OCI-LY7 (cell line): ENCODE measurements around the gene DRGX. TPM values are rescaled to one million over a fixed set of nuclear protein-coding genes. Genes with fewer than 3 reads are reported as not detected.

Experiments used
- BruUV-seq: library from RNA; stranded (reverse); fragments of 400-500 nt; replicated peaks from 2 replicates; lab custom pipeline; 2021; lab: Mats Ljungman, UMichigan
- CTCF ChIA-PET: fragments of 300-600 bp; sonication (Branson Sonifier 250); formaldehyde crosslinking; loops from one replicate; lab custom pipeline; 2022; ENCODE audit warnings: antibody characterized with exemption; ENCODE audit not compliant: unreplicated experiment; lab: Charles Lee
- POLR2A ChIA-PET: fragments of 300-600 bp; sonication (Branson Sonifier 250); formaldehyde crosslinking; loops from one replicate; lab custom pipeline; 2022; ENCODE audit warnings: antibody characterized with exemption; lab: Charles Lee
- DNase-seq: peaks from one replicate; pipeline ENCODE4 v3.0.0-alpha.2; 2015; ENCODE audit warnings: low spot score
- H2AFZ ChIP-seq: fragments of 200-600 bp; sonication (generic), shearing (Covaris generic); 2 replicates; pipeline ENCODE4 v1.6.1; 2014; ENCODE audit warnings: mild to moderate bottlenecking, antibody characterized with exemption, low read length, moderate library complexity
- H3K27ac ChIP-seq: fragments of 200-600 bp; sonication (generic); 2 replicates; pipeline ENCODE4 v1.5.1; 2014; ENCODE audit warnings: mixed run types, low read depth, mild to moderate bottlenecking, moderate library complexity, low read length, inconsistent platforms; ENCODE audit not compliant: poor library complexity, severe bottlenecking
- H3K36me3 ChIP-seq: fragments of 200-600 bp; sonication (generic); 2 replicates; pipeline ENCODE4 v1.6.1; 2014; ENCODE audit warnings: mild to moderate bottlenecking, antibody characterized with exemption, low read length, moderate library complexity, mixed read lengths; ENCODE audit not compliant: insufficient read depth
- H3K4me1 ChIP-seq: fragments of 200-600 bp; sonication (generic); 2 replicates; pipeline ENCODE4 v1.5.1; 2014; ENCODE audit warnings: mild to moderate bottlenecking, low read length; ENCODE audit not compliant: insufficient read depth, poor library complexity, severe bottlenecking
- H3K4me2 ChIP-seq: fragments of 200-600 bp; sonication (generic); 2 replicates; pipeline ENCODE4 v1.6.1; 2014; ENCODE audit warnings: mild to moderate bottlenecking, low read length
- H3K4me3 ChIP-seq: fragments of 200-600 bp; sonication (generic); 2 replicates; pipeline ENCODE4 v1.5.1; 2014; ENCODE audit warnings: mild to moderate bottlenecking, low read depth, low read length; ENCODE audit not compliant: poor library complexity, severe bottlenecking
- H3K79me2 ChIP-seq: fragments of 200-600 bp; sonication (generic); 2 replicates; pipeline ENCODE4 v1.6.1; 2016; ENCODE audit warnings: low read depth, mild to moderate bottlenecking, low read length, moderate library complexity, mixed read lengths; ENCODE audit not compliant: insufficient read depth
- H3K9me2 ChIP-seq: fragments of 200-600 bp; sonication (generic); 2 replicates; pipeline ENCODE4 v1.6.1; 2016; ENCODE audit warnings: mild to moderate bottlenecking, low read length, mixed read lengths; ENCODE audit not compliant: insufficient read depth
- H3K9me3 ChIP-seq: fragments of 200-600 bp; sonication (generic); 2 replicates; pipeline ENCODE4 v1.6.1; 2014; ENCODE audit warnings: mild to moderate bottlenecking, mixed run types, low read length, mixed read lengths
- H4K20me1 ChIP-seq: fragments of 200-600 bp; sonication (generic); 2 replicates; pipeline ENCODE4 v1.6.1; 2014; ENCODE audit warnings: mild to moderate bottlenecking, antibody characterized with exemption, low read length, moderate library complexity, mixed read lengths; ENCODE audit not compliant: insufficient read depth
- CTCF ChIP-seq: fragments of 200-600 bp; sonication (generic); conservative IDR thresholded peaks from 2 replicates; pipeline ENCODE4 v1.5.1; 2014; ENCODE audit warnings: mild to moderate bottlenecking, antibody characterized with exemption, low read length, moderate library complexity, mixed read lengths
- EZH2phosphoT487 ChIP-seq: fragments of 200-600 bp; sonication (generic); IDR thresholded peaks from 2 replicates; pipeline ENCODE4 v1.6.1; 2018; ENCODE audit warnings: low read depth, borderline replicate concordance, mild to moderate bottlenecking, mixed run types, antibody characterized with exemption, low read length, moderate library complexity, mixed read lengths
- intact Hi-C: fragments of 100-400 bp; cut with micrococcal nuclease; formaldehyde crosslinking; loops from one replicate; pipeline ENCODE4 v1.10.0; 2022; ENCODE audit not compliant: unreplicated experiment
- total RNA-seq, 2 experiments: library from RNA; depleted of rRNA in 1 of 2; stranded (reverse); fragments of >200 nt in 1 of 2; shearing (Covaris generic) in 1 of 2; gene quantifications; 2 replicates each; pipeline ENCODE4 v1.2.3, GENCODE V29; 2014 to 2022

The DRGX gene
- total RNA-seq, 2 experiments from 2014 or later, result not detected

DNA sequence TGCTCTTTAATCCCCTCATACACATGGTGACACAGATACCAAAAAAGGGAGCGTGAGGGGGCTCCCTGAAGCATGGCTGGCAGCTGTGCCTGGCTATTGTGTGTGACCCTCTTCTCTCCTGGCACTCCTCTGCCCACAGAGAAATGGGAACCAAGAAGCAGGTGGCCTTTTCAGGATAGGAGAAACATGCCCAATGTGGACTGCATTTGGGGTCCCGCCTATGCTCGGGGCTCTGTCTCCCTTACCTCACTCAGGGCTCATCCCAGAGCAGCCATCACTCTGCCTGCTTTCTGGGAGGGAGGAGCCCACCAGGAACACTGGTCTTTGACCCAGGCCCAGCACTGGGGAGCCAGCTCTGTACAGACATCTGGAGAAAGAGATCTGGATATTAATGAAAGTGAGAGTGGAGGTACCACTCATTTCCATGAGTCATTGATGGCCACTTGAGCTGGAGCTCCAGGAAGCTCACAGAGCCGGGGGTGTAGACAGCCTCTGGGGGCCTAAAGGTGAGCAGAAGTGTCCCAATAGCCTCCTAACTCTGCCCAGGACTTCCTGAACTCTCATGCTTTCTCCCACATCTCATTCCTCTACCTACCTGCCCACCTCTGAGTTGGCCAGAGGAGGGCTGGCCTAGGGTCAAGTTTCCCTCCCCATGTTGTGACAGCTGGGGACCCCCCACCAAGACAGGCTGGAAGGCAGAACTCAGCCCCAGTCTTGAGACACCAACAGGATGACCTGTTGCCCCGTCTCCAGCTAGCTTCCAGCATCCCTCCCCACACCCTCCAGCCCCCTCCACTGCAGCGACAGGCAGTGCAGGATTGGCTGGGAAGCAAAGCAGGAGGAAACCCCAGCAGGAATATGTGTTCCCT is 42.6 kb downstream of the DRGX start:
- Histone ChIP-seq H3K9me2 (no peaks in the 10 kb centered on the region), H3K4me3 (no peak overlapping the region), H3K79me2 (no peaks in the 10 kb centered on the region), H3K36me3 (no peaks in the 10 kb centered on the region), H2AFZ (no peak overlapping the region), H4K20me1 (no peaks in the 10 kb centered on the region), H3K27ac (no peak overlapping the region), H3K4me1 (no peaks in the 10 kb centered on the region), H3K4me2 (no peak overlapping the region), H3K9me3 (no peaks in the 10 kb centered on the region)
- TF ChIP-seq CTCF, result no peak
- TF ChIP-seq EZH2phosphoT487, result no peak
- CTCF ChIA-PET, result no interaction called here
- intact Hi-C loops, result no loop called here
- no peak for DNase-seq
- no TSS peak for BruUV-seq
- POLR2A ChIA-PET, result interaction anchor here (0.8 kb wide), 1 partner anchor 10 kb away, joined by 4 read pairs; no protein-coding TSS in a partner anchor

DNA sequence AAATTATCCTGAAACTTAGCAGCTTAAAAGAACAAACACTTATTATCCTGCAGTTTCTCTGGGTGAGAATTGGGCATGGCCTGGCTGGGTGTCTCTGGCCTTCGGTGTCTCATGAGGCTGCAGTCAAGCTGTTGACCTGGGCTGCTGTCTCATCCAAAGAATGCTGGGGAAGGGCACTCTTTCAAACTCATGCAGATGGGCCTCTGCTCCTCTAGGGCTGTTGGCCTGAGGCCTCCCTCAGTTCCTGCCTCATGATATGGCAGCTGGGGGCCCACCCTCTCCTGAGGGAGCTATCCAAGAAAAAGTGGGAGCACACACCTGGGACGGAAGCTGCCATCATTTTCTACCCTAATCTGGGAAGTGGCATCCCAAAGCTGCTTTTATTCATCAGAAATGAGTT is 43.6 kb downstream of the DRGX start:
- DNase-seq, result no peak
- intact Hi-C loops, result no loop called here
- ChIA-PET CTCF (no interaction called here), POLR2A (no interaction called here)
- no peak overlapping the region for H3K27ac ChIP-seq
- H3K9me3 ChIP-seq, result no peaks in the 10 kb centered on the region
- no peaks in the 10 kb centered on the region for H3K36me3 ChIP-seq
- no peak overlapping the region for H3K4me2 ChIP-seq
- H2AFZ ChIP-seq, result no peak overlapping the region
- H3K4me1 ChIP-seq, result no peaks in the 10 kb centered on the region
- BruUV-seq, result no TSS peak
- H3K4me3 ChIP-seq, result no peak overlapping the region
- no peaks in the 10 kb centered on the region for H3K79me2 ChIP-seq
- no peaks in the 10 kb centered on the region for H3K9me2 ChIP-seq
- TF ChIP-seq EZH2phosphoT487, result no peak
- no peak for TF ChIP-seq CTCF
- H4K20me1 ChIP-seq, result no peaks in the 10 kb centered on the region

- Histone ChIP-seq H4K20me1 (no peaks in the 10 kb centered on the region), H3K27ac (no peak overlapping the region), H3K79me2 (no peaks in the 10 kb centered on the region), H3K9me2 (no peaks in the 10 kb centered on the region), H3K4me2 (no peak overlapping the region), H3K4me3 (no peak overlapping the region), H2AFZ (no peak overlapping the region), H3K4me1 (no peaks in the 10 kb centered on the region), H3K36me3 (no peaks in the 10 kb centered on the region), H3K9me3 (no peaks in the 10 kb centered on the region)
- DNase-seq, result no peak
- TF ChIP-seq EZH2phosphoT487 (no peak), CTCF (no peak)
- no TSS peak for BruUV-seq
- CTCF ChIA-PET, result no interaction called here
- intact Hi-C loops, result no loop called here
- POLR2A ChIA-PET, result no interaction called here
Measured at GRCh38 chr10:49351669-49352068, 44.2 kb downstream of the DRGX start.
